Progenitor cell of endocrine pancreas (in vitro differentiated cells): ENCODE measurements around the gene ENTR1. TPM values are rescaled to one million over a fixed set of nuclear protein-coding genes. Genes with fewer than 3 reads are reported as not detected.

Experiments used
- DNase-seq: peaks from one replicate; pipeline ENCODE4 v3.0.0; 2021; ENCODE audit warnings: low spot score; ENCODE audit not compliant: unreplicated experiment
- H3K27ac Mint-ChIP-seq: 2 replicates; pipeline ENCODE4 v1.8.0; 2021; ENCODE audit warnings: mild to moderate bottlenecking, moderate library complexity, mixed read lengths
- H3K27me3 Mint-ChIP-seq: 2 replicates; pipeline ENCODE4 v1.8.0; 2021; ENCODE audit warnings: mixed read lengths
- H3K36me3 Mint-ChIP-seq: 2 replicates; pipeline ENCODE4 v1.8.0; 2022; ENCODE audit warnings: mixed read lengths; ENCODE audit not compliant: insufficient read depth
- H3K4me1 Mint-ChIP-seq: 2 replicates; pipeline ENCODE4 v1.8.0; 2021; ENCODE audit warnings: low read depth, mixed read lengths
- H3K4me3 Mint-ChIP-seq: 2 replicates; pipeline ENCODE4 v1.8.0; 2021; ENCODE audit warnings: low read depth, mild to moderate bottlenecking, moderate library complexity, mixed read lengths
- H3K9me3 Mint-ChIP-seq: 2 replicates; pipeline ENCODE4 v1.8.0; 2021; ENCODE audit warnings: low read depth, mixed read lengths
- CTCF ChIP-seq: fragments of 200-600 bp; sonication (generic); IDR thresholded peaks from one replicate; pipeline ENCODE4 v1.5.0; 2021; ENCODE audit warnings: antibody characterized with exemption, mild to moderate bottlenecking; ENCODE audit not compliant: unreplicated experiment
- total RNA-seq: library from RNA; stranded (reverse); gene quantifications from 2 replicates; pipeline ENCODE4 v1.2.1, GENCODE V29; 2021

Gene ENTR1
- total RNA-seq, 1 donor from 2014 or later = 70.9 TPM

DNA sequence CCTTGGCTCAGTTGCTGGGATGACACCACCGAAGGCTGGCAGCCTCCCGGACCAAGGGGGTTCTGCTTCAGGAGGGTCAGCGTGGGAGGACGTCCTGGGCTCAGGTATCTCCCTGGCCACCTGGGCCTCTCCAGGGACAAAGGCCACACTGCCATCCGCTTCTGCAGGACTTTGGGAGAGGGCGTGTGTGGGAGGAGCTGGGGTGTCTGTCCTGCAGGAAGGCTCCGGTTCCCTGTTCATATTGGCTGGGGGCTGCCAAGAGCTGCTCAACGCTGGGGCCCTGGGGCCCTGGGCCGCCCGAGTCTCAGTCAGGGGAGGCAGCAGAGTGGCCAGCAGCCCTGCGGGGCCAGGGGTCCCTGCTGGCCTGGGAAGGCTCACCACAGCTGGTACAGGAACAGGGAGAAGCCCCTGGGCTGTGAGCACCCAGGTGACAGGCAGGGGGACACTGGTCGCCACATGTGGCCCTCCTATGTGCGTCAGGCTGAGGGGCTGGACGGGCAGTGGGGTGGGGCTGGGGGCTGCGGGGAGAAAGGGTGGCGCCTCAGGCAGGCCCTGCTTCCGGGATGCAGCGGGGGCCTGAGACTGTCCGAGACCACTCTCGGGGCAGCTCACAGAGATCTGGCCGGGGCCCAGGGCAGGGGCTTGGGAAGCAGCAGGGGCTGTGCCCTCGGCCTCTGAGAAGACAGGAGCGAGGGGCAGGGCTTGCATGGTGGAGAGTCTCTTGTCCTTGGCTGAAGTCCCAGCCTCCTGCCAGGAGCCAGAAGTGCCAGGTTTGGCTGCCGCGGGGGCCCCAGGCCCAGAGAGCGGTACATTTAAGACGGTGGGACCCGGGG is 32.0 kb downstream of the ENTR1 start:
- no peaks in the 10 kb centered on the region for H3K36me3 Mint-ChIP-seq
- H3K27me3 Mint-ChIP-seq = no peaks in the 10 kb centered on the region
- TF ChIP-seq CTCF = no peak
- no peaks in the 10 kb centered on the region for H3K9me3 Mint-ChIP-seq
- no peaks in the 10 kb centered on the region for H3K4me1 Mint-ChIP-seq
- H3K4me3 Mint-ChIP-seq = no peak overlapping the region
- no peak overlapping the region for H3K27ac Mint-ChIP-seq
- DNase-seq = no peak

GRCh38 chr9:136377341-136378169 is 32.9 kb downstream of the ENTR1 start:
- no peaks in the 10 kb centered on the region for H3K27me3 Mint-ChIP-seq
- no peaks in the 10 kb centered on the region for H3K36me3 Mint-ChIP-seq
- H3K27ac Mint-ChIP-seq = no peak overlapping the region
- no peaks in the 10 kb centered on the region for H3K9me3 Mint-ChIP-seq
- H3K4me3 Mint-ChIP-seq = no peak overlapping the region
- H3K4me1 Mint-ChIP-seq = peaks cover 2% of the 10 kb centered on the region
- TF ChIP-seq CTCF = no peak
- DNase-seq = no peak

DNA sequence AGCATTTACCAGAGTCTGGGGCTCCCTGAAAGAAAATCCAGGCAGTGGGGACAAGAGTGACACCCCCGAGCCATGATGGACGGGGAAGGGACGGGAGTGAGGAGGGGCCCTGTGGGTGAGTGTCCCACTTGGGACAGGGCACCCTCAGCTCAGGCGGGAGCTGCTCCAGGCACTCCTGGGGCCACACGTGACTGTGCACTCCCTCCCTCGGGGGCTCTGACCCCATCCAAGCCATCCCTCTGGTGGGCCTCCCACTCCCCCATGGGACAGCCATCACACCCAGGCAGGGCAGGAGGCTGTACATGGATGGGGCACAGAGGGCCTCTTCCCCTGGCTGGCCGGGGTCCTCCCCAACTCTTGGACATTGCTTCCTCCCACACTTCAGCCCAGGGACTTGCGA is 34.0 kb downstream of the ENTR1 start:
- Mint-ChIP-seq H3K9me3 (no peaks in the 10 kb centered on the region), H3K27me3 (no peaks in the 10 kb centered on the region), H3K4me3 (no peak overlapping the region), H3K27ac (no peak overlapping the region), H3K4me1 (peaks cover 2% of the 10 kb centered on the region), H3K36me3 (no peaks in the 10 kb centered on the region)
- DNase-seq = no peak
- TF ChIP-seq CTCF = no peak

DNA sequence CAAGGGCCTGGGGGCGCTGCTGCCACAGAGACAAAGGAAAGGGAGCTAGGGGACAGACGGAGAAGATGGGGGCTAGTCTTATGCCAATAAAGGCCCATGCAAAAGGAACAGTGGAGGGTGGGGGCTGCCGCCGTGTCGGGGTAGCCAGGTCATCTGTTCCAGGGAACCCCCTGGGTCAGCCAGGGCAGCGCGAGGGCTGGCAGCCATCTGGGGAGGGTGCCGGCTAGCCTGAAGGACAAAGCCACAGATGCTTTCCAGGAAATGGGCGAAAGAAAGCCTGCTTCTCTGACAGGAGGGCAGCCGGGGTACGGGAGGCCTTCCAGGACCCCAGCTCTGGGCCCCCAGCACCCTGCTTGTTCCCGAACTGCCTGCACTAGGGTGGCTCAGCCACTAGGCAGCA is 35.3 kb downstream of the ENTR1 start:
- no peak for TF ChIP-seq CTCF
- H3K36me3 Mint-ChIP-seq = no peaks in the 10 kb centered on the region
- no peak overlapping the region for H3K27ac Mint-ChIP-seq
- no peak for DNase-seq
- H3K4me1 Mint-ChIP-seq = peaks cover 2% of the 10 kb centered on the region
- no peak overlapping the region for H3K4me3 Mint-ChIP-seq
- H3K27me3 Mint-ChIP-seq = no peaks in the 10 kb centered on the region
- H3K9me3 Mint-ChIP-seq = no peaks in the 10 kb centered on the region

DNA sequence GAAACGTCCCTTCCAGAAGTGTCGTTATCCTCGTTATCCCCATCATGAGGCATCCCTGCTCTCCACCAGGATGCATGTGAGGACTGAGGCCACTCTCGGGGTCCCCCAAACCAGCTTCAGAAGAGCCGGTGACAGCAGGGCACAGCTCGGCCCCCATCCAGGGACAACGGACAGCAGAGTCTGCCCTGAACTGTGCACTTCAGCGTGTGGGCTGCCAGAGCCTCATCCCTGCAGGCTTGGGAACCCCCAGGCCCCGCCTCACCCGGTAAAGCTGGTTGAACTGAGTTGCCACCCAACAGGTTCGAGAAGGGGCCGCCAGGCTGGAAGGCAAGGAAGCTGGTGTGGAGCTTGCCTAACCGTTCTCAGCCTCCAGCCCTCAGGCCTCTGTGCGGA is 36.2 kb downstream of the ENTR1 start:
- no peak overlapping the region for H3K27ac Mint-ChIP-seq
- H3K4me1 Mint-ChIP-seq = peaks cover 2% of the 10 kb centered on the region
- H3K4me3 Mint-ChIP-seq = no peak overlapping the region
- no peak for DNase-seq
- no peaks in the 10 kb centered on the region for H3K36me3 Mint-ChIP-seq
- H3K9me3 Mint-ChIP-seq = no peaks in the 10 kb centered on the region
- no peak for TF ChIP-seq CTCF
- no peaks in the 10 kb centered on the region for H3K27me3 Mint-ChIP-seq
